H1 (cell line): ENCODE measurements around the gene NREP. TPM values are rescaled to one million over a fixed set of nuclear protein-coding genes. Genes with fewer than 3 reads are reported as not detected.

ENCODE experiments used
- CBX8 ChIP-seq: fragments of 300-800, 300-1000 bp; sonication (generic); IDR thresholded peaks from 2 replicates; pipeline ENCODE4 v1.7.1; 2016; ENCODE audit warnings: low read depth, low read length, borderline replicate concordance
- CEBPB ChIP-seq: IDR thresholded peaks from 2 replicates; pipeline ENCODE4 v1.6.1; 2012; ENCODE audit warnings: low read depth, low read length
- GTF2F1 ChIP-seq: IDR thresholded peaks from 2 replicates; pipeline ENCODE4 v1.6.1; 2012; ENCODE audit warnings: low read depth, low read length, improper control_type of control experiment, borderline replicate concordance
- MAFK ChIP-seq: IDR thresholded peaks from 2 replicates; pipeline ENCODE4 v1.6.1; 2012; ENCODE audit warnings: low read depth, mild to moderate bottlenecking, improper control_type of control experiment, low read length
- NRF1 ChIP-seq: IDR thresholded peaks from 2 replicates; pipeline ENCODE4 v1.6.1; 2011; ENCODE audit warnings: mild to moderate bottlenecking, low read depth, low read length, improper control_type of control experiment
- PHF8 ChIP-seq: fragments of 200-600 bp; sonication (generic); conservative IDR thresholded peaks from 2 replicates; pipeline ENCODE4 v1.7.1; 2012; ENCODE audit warnings: low read depth, mild to moderate bottlenecking, inconsistent platforms, low read length, moderate library complexity
- POU5F1 ChIP-seq: IDR thresholded peaks from 2 replicates; pipeline ENCODE4 v1.6.1; 2011; ENCODE audit warnings: low read depth, mild to moderate bottlenecking, low read length, moderate library complexity
- SIN3A ChIP-seq, 2 experiments: IDR thresholded peaks in 1 of 2; conservative IDR thresholded peaks in 1 of 2; 2 replicates each; pipeline ENCODE4 v1.6.1; 2011 to 2012; ENCODE audit warnings: low read length in 2 of 2, improper control_type of control experiment in 1 of 2, low read depth in 1 of 2, mild to moderate bottlenecking in 1 of 2
- polyA plus RNA-seq, 7 experiments: library from polyadenylated mRNA; depleted of rRNA in 3 of 7; stranded (reverse) in 5 of 7; unstranded in 2 of 7; fragments of >200 nt in 5 of 7; fragments of 200-250 nt in 2 of 7; gene quantifications; 1 replicate in 5 of 7; 2 replicates in 1 of 7; 4 replicates in 1 of 7; pipeline versions ENCODE4 v1.2.1 to v1.2.3, GENCODE V29; 2011 to 2013; ENCODE audit warnings: missing spikeins in 2 of 7, mixed read lengths in 2 of 7
- total RNA-seq: library from RNA; stranded (reverse); fragmentation: NEBNext Ultra II Directional; extraction: Animal tissue kit (Norgen Biotek cat#: 25700); gene quantifications from 2 replicates; pipeline ENCODE4 v1.2.1, GENCODE V29; 2021

Gene NREP
- total and polyA plus RNA-seq, 2 of the 8 experiments (the other 6 are each of a cell fraction or from before 2014, with no cell fraction given) = 254 to 301 TPM

DNA sequence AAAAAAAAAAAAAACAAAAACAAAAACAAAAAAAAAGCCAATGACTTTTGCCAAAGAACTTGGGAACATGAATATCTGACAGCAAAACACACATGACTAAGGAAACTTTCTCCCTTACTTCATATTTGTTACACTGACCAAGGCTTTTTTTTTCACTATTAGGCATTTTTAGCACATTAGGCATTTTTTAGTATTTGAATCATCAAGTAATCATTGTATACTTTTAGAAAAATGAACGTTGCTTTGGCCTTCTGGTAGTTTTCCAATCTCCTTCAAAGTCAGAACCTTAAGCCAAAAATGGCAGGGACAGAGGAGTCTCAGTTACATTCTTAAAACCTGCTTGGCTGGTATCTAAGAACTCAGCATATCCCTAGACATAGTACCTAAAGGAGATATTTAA, 19.3 kb downstream of the NREP start (continued):
- TF ChIP-seq POU5F1 (no peak), PHF8 (no peak), CBX8 (no peak), SIN3A (conservative IDR thresholded peaks at IDR 0.05 in 1 of 2, IDR thresholded peaks at IDR 0.05 in 1 of 2; ENCODE audit: low read depth in 1 of 2, low read length in 2 of 2) (no peak), CEBPB (no peak), MAFK (no peak), NRF1 (no peak), GTF2F1 (no peak)
